GM18517 (cell line): Measurements from ENCODE around the gene GAGE12D.
"Not testable (repeated sequence)": the region's sequence is repeated elsewhere in the genome, so short reads cannot be mapped to it uniquely, and the experiment has no call there.

Experiments used
- ATAC-seq: cut with Tn5 transposase; IDR thresholded peaks from one replicate; pipeline ENCODE4 v1.9.1; 2021; ENCODE audit warnings: mild to moderate bottlenecking, moderate library complexity; ENCODE audit not compliant: unreplicated experiment

The GAGE12D gene, protein sequence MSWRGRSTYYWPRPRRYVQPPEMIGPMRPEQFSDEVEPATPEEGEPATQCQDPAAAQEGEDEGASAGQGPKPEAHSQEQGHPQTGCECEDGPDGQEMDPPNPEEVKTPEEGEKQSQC

DNA sequence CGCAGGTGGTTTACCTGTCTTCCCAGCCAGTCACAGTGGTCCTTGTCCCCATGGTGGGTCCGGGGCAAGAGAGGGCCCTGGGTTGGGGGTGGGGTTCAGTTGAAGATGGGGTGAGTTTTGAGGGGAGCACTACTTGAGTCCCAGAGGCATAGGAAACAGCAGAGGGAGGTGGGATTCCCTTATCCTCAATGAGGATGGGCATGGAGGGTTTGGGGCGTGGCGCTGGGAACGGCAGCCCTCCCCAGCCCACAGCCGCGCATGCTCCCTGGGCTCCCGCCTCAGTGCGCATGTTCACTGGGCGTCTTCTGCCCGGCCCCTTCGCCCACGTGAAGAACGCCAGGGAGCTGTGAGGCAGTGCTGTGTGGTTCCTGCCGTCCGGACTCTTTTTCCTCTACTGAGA, at the start of gene GAGE12D:
TSS of gene GAGE12D (plus strand) at position 301 of the 400 bp plus-strand sequence. CDS start 1,155 bp downstream, outside the sequence.
- ATAC-seq, result not testable (repeated sequence)

DNA sequence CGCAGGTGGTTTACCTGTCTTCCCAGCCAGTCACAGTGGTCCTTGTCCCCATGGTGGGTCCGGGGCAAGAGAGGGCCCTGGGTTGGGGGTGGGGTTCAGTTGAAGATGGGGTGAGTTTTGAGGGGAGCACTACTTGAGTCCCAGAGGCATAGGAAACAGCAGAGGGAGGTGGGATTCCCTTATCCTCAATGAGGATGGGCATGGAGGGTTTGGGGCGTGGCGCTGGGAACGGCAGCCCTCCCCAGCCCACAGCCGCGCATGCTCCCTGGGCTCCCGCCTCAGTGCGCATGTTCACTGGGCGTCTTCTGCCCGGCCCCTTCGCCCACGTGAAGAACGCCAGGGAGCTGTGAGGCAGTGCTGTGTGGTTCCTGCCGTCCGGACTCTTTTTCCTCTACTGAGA, 9.7 kb upstream of the GAGE12D start, which contains the start of gene GAGE12C:
TSS of gene GAGE12C (plus strand) at position 301 of the 400 bp plus-strand sequence. CDS start 1,155 bp downstream, outside the sequence.
- not testable (repeated sequence) for ATAC-seq

DNA sequence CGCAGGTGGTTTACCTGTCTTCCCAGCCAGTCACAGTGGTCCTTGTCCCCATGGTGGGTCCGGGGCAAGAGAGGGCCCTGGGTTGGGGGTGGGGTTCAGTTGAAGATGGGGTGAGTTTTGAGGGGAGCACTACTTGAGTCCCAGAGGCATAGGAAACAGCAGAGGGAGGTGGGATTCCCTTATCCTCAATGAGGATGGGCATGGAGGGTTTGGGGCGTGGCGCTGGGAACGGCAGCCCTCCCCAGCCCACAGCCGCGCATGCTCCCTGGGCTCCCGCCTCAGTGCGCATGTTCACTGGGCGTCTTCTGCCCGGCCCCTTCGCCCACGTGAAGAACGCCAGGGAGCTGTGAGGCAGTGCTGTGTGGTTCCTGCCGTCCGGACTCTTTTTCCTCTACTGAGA, 9.5 kb downstream of the GAGE12D start, which contains the start of gene GAGE12E:
TSS of gene GAGE12E (plus strand) at position 301 of the 400 bp plus-strand sequence. CDS start 1,155 bp downstream, outside the sequence.
- ATAC-seq, result not testable (repeated sequence)

DNA sequence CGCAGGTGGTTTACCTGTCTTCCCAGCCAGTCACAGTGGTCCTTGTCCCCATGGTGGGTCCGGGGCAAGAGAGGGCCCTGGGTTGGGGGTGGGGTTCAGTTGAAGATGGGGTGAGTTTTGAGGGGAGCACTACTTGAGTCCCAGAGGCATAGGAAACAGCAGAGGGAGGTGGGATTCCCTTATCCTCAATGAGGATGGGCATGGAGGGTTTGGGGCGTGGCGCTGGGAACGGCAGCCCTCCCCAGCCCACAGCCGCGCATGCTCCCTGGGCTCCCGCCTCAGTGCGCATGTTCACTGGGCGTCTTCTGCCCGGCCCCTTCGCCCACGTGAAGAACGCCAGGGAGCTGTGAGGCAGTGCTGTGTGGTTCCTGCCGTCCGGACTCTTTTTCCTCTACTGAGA, 19.0 kb downstream of the GAGE12D start, which contains the start of gene GAGE12F:
TSS of gene GAGE12F (plus strand) at position 301 of the 400 bp plus-strand sequence. CDS start 1,155 bp downstream, outside the sequence.
- not testable (repeated sequence) for ATAC-seq

DNA sequence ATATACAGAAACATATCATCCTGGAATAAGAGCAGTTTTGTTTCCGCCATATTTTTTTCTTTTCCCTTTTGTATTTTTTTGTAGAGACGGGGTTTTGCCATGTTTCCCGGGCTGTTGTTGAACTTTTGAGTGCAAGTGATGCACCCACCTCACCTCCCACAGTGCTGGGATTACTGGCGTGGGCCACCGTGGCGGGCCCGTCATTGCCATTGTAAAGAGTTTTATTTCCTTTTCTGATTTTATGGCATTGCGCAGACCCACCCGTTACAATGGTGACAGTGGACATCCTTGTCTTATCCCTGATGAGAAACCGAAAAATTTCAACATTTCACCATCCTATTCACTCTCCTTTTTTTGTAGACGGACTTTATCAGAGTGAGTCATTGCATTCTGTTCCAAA, 27.2 kb downstream of the GAGE12D start:
- not testable (repeated sequence) for ATAC-seq

DNA sequence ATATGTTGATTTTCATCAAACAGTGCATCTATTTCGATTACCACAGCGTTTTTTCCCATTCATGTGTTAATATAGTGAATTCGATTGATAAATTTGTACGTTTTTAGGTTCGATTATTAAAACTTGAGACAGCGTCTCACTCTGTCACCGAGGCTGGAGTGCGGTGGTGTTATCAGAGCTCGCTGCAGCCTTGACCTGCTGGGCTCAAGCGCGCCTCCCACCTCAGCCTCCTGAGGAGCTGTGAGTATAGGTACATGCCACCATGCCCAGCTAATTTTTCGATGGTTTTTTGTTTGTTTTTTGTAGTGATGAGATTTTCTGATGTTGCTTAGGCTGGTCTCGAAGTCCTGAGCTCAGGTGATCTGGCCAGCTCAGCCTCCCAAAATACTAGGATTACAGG, 27.6 kb downstream of the GAGE12D start:
- ATAC-seq, result not testable (repeated sequence)

DNA sequence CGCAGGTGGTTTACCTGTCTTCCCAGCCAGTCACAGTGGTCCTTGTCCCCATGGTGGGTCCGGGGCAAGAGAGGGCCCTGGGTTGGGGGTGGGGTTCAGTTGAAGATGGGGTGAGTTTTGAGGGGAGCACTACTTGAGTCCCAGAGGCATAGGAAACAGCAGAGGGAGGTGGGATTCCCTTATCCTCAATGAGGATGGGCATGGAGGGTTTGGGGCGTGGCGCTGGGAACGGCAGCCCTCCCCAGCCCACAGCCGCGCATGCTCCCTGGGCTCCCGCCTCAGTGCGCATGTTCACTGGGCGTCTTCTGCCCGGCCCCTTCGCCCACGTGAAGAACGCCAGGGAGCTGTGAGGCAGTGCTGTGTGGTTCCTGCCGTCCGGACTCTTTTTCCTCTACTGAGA, 28.6 kb downstream of the GAGE12D start, which contains the start of gene GAGE12G:
TSS of gene GAGE12G (plus strand) at position 301 of the 400 bp plus-strand sequence. CDS start 1,155 bp downstream, outside the sequence.
- ATAC-seq, result not testable (repeated sequence)

DNA sequence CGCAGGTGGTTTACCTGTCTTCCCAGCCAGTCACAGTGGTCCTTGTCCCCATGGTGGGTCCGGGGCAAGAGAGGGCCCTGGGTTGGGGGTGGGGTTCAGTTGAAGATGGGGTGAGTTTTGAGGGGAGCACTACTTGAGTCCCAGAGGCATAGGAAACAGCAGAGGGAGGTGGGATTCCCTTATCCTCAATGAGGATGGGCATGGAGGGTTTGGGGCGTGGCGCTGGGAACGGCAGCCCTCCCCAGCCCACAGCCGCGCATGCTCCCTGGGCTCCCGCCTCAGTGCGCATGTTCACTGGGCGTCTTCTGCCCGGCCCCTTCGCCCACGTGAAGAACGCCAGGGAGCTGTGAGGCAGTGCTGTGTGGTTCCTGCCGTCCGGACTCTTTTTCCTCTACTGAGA, 38.1 kb downstream of the GAGE12D start, which contains the start of gene GAGE12H:
TSS of gene GAGE12H (plus strand) at position 301 of the 400 bp plus-strand sequence. CDS start 1,155 bp downstream, outside the sequence.
- not testable (repeated sequence) for ATAC-seq

DNA sequence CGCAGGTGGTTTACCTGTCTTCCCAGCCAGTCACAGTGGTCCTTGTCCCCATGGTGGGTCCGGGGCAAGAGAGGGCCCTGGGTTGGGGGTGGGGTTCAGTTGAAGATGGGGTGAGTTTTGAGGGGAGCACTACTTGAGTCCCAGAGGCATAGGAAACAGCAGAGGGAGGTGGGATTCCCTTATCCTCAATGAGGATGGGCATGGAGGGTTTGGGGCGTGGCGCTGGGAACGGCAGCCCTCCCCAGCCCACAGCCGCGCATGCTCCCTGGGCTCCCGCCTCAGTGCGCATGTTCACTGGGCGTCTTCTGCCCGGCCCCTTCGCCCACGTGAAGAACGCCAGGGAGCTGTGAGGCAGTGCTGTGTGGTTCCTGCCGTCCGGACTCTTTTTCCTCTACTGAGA, 47.7 kb downstream of the GAGE12D start, which contains the start of gene GAGE2A:
TSS of gene GAGE2A (plus strand) at position 301 of the 400 bp plus-strand sequence. CDS start 1,155 bp downstream, outside the sequence.
- not testable (repeated sequence) for ATAC-seq

DNA sequence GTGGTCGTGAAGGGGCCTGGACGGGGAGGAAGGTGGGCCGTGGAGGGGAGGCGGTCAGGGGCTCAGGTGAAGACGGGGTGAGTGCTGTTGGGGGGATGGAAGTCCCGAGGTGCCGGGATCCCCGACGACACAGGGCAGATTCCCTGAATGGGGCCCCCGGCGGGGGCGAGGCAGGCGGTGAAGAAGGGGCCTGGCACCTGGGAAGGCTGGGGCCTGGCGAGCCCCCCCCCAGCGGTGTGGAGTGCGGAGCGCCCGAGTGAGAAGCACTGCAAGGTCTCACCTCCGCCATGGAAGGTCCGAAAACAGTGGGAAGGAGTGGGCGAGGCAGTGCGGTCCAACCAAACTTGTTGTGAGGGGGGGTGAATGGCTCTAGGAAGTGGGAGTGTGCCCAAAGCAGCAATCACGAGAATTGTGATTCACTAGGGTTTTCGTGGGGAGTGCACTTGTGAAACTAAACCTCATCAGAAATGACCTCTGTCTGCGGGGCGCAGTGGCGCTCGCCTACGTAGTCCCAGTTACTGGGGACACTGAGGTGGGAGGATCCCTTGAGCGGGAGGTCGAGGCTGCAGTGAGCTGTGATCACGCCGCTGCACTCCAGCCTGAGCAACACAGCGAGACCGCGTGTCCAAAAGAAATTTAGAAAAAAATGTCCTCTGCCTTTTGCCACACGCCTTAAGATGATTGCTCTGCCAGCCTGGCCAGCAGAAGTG, 48.4 kb downstream of the GAGE12D start:
- not testable (repeated sequence) for ATAC-seq

DNA sequence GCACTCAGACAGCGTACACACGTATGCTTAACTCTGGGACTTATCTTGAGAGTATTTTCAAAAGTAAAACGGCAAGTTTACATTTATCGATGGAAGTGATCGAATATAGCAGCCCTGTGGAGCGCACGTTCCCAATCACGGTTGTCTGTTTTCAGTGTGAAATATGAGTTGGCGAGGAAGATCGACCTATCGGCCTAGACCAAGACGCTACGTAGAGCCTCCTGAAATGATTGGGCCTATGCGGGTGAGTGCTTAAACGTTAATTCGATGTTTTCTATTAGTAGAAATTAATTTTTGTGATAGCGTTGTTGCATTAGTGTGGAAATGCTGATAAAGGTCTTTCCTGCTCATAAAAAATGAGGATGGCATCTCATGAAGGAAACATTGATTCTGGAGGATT, 49.0 kb downstream of the GAGE12D start:
- not testable (repeated sequence) for ATAC-seq
